Right renal pelvis (tissue), 4 donors: Measurements from ENCODE around the gene SPINT2. TPM values are rescaled to one million over a fixed set of nuclear protein-coding genes. Genes with fewer than 3 reads are reported as not detected.

ENCODE experiments used
- polyA plus RNA-seq, 4 donors: library from polyadenylated mRNA; unstranded; fragments of 120-200 nt; gene quantifications; one replicate each; pipeline ENCODE4 v1.2.1, GENCODE V29; 2013; ENCODE audit not compliant: insufficient read length in 4 of 4

Gene SPINT2
- polyA plus RNA-seq, 4 donors = 323 to 411 (median 331) TPM

Other genes with a start within 250 kb of the SPINT2 start
- gene DPF1, start 40.4 kb upstream of the SPINT2 start, polyA plus RNA-seq = 1 to 10 TPM in 3 of 4 donors, under 1 TPM in 1; 0.70 to 2.1 (median 1.5) TPM
- 1 to 10 TPM; 6.0 to 9.7 (median 7.6) TPM for gene PPP1R14A, start 8.2 kb upstream of the SPINT2 start, polyA plus RNA-seq
- gene C19orf33, start 39.7 kb downstream of the SPINT2 start, polyA plus RNA-seq = 10 to 100 TPM in 1 of 4 donors, 1 to 10 TPM in 3; 6.1 to 10.1 (median 8.8) TPM
- 10 to 100 TPM; 30.8 to 42.5 (median 33.5) TPM for gene YIF1B, start 51.4 kb downstream of the SPINT2 start, polyA plus RNA-seq
- gene KCNK6, start 55.3 kb downstream of the SPINT2 start, polyA plus RNA-seq = 1 to 10 TPM; 3.1 to 4.2 (median 3.3) TPM
- 1 to 10 TPM; 5.0 to 6.3 (median 5.9) TPM for gene CATSPERG, start 71.3 kb downstream of the SPINT2 start, polyA plus RNA-seq
- gene PSMD8, start 110.0 kb downstream of the SPINT2 start, polyA plus RNA-seq = 100 to 1,000 TPM; 166 to 194 (median 169) TPM
- gene GGN, start 123.5 kb downstream of the SPINT2 start, polyA plus RNA-seq = 1 to 10 TPM in 1 of 4 donors, under 1 TPM in 3; 0.51 to 1.0 (median 0.63) TPM
- 1 to 10 TPM in 2 of 4 donors, under 1 TPM in 2; 0.90 to 1.1 (median 1.0) TPM for gene SPRED3, start 124.1 kb downstream of the SPINT2 start, polyA plus RNA-seq
- 10 to 100 TPM; 13.2 to 18.0 (median 13.9) TPM for gene FAM98C, start 138.5 kb downstream of the SPINT2 start, polyA plus RNA-seq
- 1 to 10 TPM in 1 of 4 donors, under 1 TPM in 3; 0.53 to 1.3 (median 0.84) TPM for gene RASGRP4, start 161.6 kb downstream of the SPINT2 start, polyA plus RNA-seq
- gene RYR1, start 169.1 kb downstream of the SPINT2 start, polyA plus RNA-seq = 1 to 10 TPM; 4.5 to 5.0 (median 4.8) TPM